ENCODE results near the gene KRI1. TPM values are rescaled to one million over a fixed set of nuclear protein-coding genes. Genes with fewer than 3 reads are reported as not detected.

Gene KRI1
- total and polyA plus RNA-seq, 2 of the 8 experiments (the other 6 are each of a cell fraction or from before 2014, with no cell fraction given), result 14.2 to 45.2 TPM

DNA sequence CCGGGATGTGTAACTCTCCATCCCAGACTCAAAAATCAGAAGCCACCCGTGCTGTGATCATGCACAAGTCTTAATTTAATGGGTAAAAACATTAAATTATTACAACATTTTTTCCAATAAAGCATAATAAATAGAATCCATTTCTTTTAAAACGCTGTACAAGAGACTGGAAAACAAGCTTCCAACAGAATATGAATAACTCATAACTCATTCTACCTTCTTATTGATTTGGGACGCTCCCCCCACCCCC, 523 bp upstream of the KRI1 start:
- Histone ChIP-seq H3K79me1 (ENCODE audit: low read depth, low read length) (peaks cover 4% of the 10 kb centered on the region; the same call in 1 of the 2 replicates), H3K27ac (ENCODE audit: low read depth, low read length) (no peak overlapping the region), H2BK20ac (ENCODE audit: low read length) (no peak overlapping the region), H2BK12ac (ENCODE audit: low read depth, low read length) (no peak overlapping the region), H3K9me3 (ENCODE audit: insufficient read depth in 2 of 2, low read depth in 1 of 2, low read length in 1 of 2) (no peaks in the 10 kb centered on the region), H3K4me3 (ENCODE audit: extremely low read depth in 1 of 4, insufficient read depth in 2 of 4, low read depth in 3 of 4, low read length in 4 of 4) (peak overlapping the region; percentile 22 to 82 (median 55); a peak in 6 of 8 replicates), H3K36me3 (ENCODE audit: control insufficient read depth in 2 of 4, insufficient read depth in 4 of 4, low read length in 3 of 4) (peaks cover 2 to 16% (median 4%) of the 10 kb centered on the region in 4 experiments; a peak in 5 of 8 replicates), H2BK120ac (replicated peaks; ENCODE audit: low read depth, low read length) (no peak overlapping the region), H2AFZ (ENCODE audit: low read length) (no peak overlapping the region), H2BK5ac (ENCODE audit: low read depth, low read length) (no peak overlapping the region), H3K56ac (replicated peaks; ENCODE audit: insufficient read length, low read depth, low read length) (no peak overlapping the region), H4K20me1 (replicated peaks in 1 of 2; ENCODE audit: control insufficient read depth in 1 of 2, insufficient read depth in 2 of 2, low read length in 2 of 2) (peaks cover 0 to 4% of the 10 kb centered on the region in 2 experiments), H4K5ac (ENCODE audit: insufficient read length, low read depth, low read length) (no peak overlapping the region), H3K79me2 (ENCODE audit: control insufficient read depth in 1 of 2, insufficient read depth in 2 of 2, low read length in 2 of 2) (peaks cover 0 to 10% of the 10 kb centered on the region in 2 experiments; a peak in 2 of 4 replicates), H3K4ac (replicated peaks; ENCODE audit: insufficient read length, low read depth, low read length) (no peak overlapping the region), H3K4me2 (ENCODE audit: insufficient read depth in 1 of 2, low read depth in 2 of 2, low read length in 2 of 2) (peak overlapping the region; percentile 59 to 80), H3K14ac (ENCODE audit: insufficient read length) (no peak overlapping the region), H2BK15ac (ENCODE audit: low read length) (no peak overlapping the region), H4K91ac (replicated peaks; ENCODE audit: insufficient read length, low read length) (no peak overlapping the region), H4K8ac (ENCODE audit: extremely low read depth, insufficient read depth, low read length) (no peak overlapping the region), H3K23me2 (ENCODE audit: low read depth, low read length) (peaks cover 18% of the 10 kb centered on the region), H3K4me1 (replicated peaks in 1 of 4; ENCODE audit: control insufficient read depth in 3 of 4, insufficient read depth in 4 of 4, low read length in 3 of 4) (peaks cover 0 to 19% (median 9%) of the 10 kb centered on the region in 4 experiments; a peak in 6 of 7 replicates), H3K18ac (ENCODE audit: extremely low read depth, low read length) (no peak overlapping the region), H3K27me3 (replicated peaks in 1 of 4; ENCODE audit: control insufficient read depth in 3 of 4, extremely low read depth in 1 of 4, insufficient read depth in 3 of 4, low read length in 3 of 4) (peaks cover 0 to 10% (median 7%) of the 10 kb centered on the region in 4 experiments; a peak in 4 of 7 replicates), H3K9ac (replicated peaks in 1 of 4; ENCODE audit: extremely low read depth in 1 of 4, low read depth in 3 of 4, low read length in 3 of 4) (no peak overlapping the region), H2AK5ac (ENCODE audit: low read depth, low read length) (no peak overlapping the region), H3K23ac (ENCODE audit: insufficient read length) (no peak overlapping the region)
- TF ChIP-seq POLR2AphosphoS5 (IDR thresholded peaks at IDR 0.05; ENCODE audit: low read depth, low read length), result no peak
- no peak for TF ChIP-seq BACH1 (IDR thresholded peaks at IDR 0.05; ENCODE audit: low read length)
- TF ChIP-seq ASH2L (IDR thresholded peaks at IDR 0.05; ENCODE audit: low read length), result no peak
- ChIA-PET POLR2A (ENCODE audit: partially characterized antibody) (interaction anchor here (0.6 to 1.4 kb wide), 10 partner anchors 10 to 172 kb away, joined by 3 to 7 read pairs (median 3); no protein-coding TSS in a partner anchor), CTCF (ENCODE audit: partially characterized antibody) (interaction anchor here (1.1 to 2.5 kb wide), 4 partner anchors 10 to 78 kb away, joined by 4 to 11 read pairs (median 5); no protein-coding TSS in a partner anchor)
- FAIRE-seq (no peak), DNase-seq (ENCODE audit: low read depth in 1 of 2, low spot score in 2 of 2) (no peak)
- 41% methylated on average over 4 of the region's 4 CpGs; no CpG with 5 or more reads in 1 of the 2 experiments for WGBS, 2 experiments (ENCODE audit: extremely low coverage in 1 of 2, insufficient coverage in 1 of 2, insufficient read length in 1 of 2, insufficient replicate concordance in 2 of 2, low coverage in 1 of 2, low lambda C conversion rate in 2 of 2, missing lambda C conversion rate in 1 of 2)
